HepG2 (cell line): ENCODE data around the gene ZBTB21. TPM values are rescaled to one million over a fixed set of nuclear protein-coding genes. Genes with fewer than 3 reads are reported as not detected.

Experiments used
- ATAC-seq: fragments of 200-7000 bp; cut with Tn5 transposase; 3 replicates; pipeline ENCODE4 v1.9.1; 2020; ENCODE audit warnings: mild to moderate bottlenecking, moderate library complexity
- BruUV-seq: library from RNA; stranded (reverse); fragments of 400-500 nt; replicated peaks from 2 replicates; lab custom pipeline; 2021; lab: Mats Ljungman, UMichigan
- CTCF ChIA-PET: fragments of 300-600 bp; formaldehyde crosslinking; extraction: SDS; loops from one replicate; lab custom pipeline; 2021; ENCODE audit warnings: low total read pairs, inconsistent platforms, low intra/inter-chr PET ratio; lab: Yijun Ruan, JAX
- POLR2A ChIA-PET: fragments of 350-600 bp; sonication (Branson Sonifier 250); formaldehyde crosslinking; loops from one replicate; lab custom pipeline; 2020; ENCODE audit warnings: antibody characterized with exemption, inconsistent platforms; lab: Yijun Ruan, JAX
- DNase-seq: peaks from one replicate; pipeline ENCODE4 v3.0.0-alpha.2; 2015; ENCODE audit warnings: low spot score
- FAIRE-seq: peaks from 3 replicates; lab custom pipeline; 2011; peaks lifted over from hg19 to GRCh38; lab: Jason Lieb, UNC
- H2AFZ ChIP-seq: one replicate; pipeline ENCODE4 v1.6.1; 2011; ENCODE audit warnings: low read length, inconsistent platforms
- H3K27ac ChIP-seq: fragments of 300-600 bp; 3 replicates; pipeline ENCODE4 v1.8.0; 2011; ENCODE audit warnings: mixed run types, mild to moderate bottlenecking, mixed read lengths, low read length, inconsistent platforms; ENCODE audit not compliant: insufficient read depth; ENCODE audit errors: extremely low read length
- H3K27me3 ChIP-seq, 2 experiments: fragments of 200-600 bp in 1 of 2; 2 replicates in 1 of 2; 3 replicates in 1 of 2; pipeline versions ENCODE4 v1.6.0 to v1.8.0; 2011; ENCODE audit warnings: low read length in 2 of 2, mild to moderate bottlenecking in 2 of 2, moderate library complexity in 2 of 2, inconsistent platforms in 1 of 2; ENCODE audit not compliant: insufficient read depth in 2 of 2, control insufficient read depth in 1 of 2
- H3K36me3 ChIP-seq, 2 experiments: fragments of 200-600 bp in 1 of 2; replicated peaks in 1 of 2; 2 replicates in 1 of 2; 3 replicates in 1 of 2; pipeline versions ENCODE4 v1.5.1 to v1.8.0; 2011; ENCODE audit warnings: low read length in 2 of 2, inconsistent platforms in 1 of 2; ENCODE audit not compliant: insufficient read depth in 2 of 2, control insufficient read depth in 1 of 2
- H3K4me1 ChIP-seq: 2 replicates; pipeline ENCODE4 v1.5.1; 2012; ENCODE audit warnings: low read length, inconsistent platforms; ENCODE audit not compliant: insufficient read depth
- H3K4me2 ChIP-seq: 2 replicates; pipeline ENCODE4 v1.6.0; 2011; ENCODE audit warnings: low read depth, low read length, inconsistent platforms
- H3K4me3 ChIP-seq, 3 experiments: fragments of 200-600 bp in 1 of 3; sonication (generic), shearing (Covaris generic) in 1 of 3; replicated peaks in 1 of 3; 2 replicates each; pipeline ENCODE4 v1.5.1; 2011 to 2016; ENCODE audit warnings: low read length in 3 of 3, inconsistent platforms in 2 of 3, low read depth in 2 of 3, mild to moderate bottlenecking in 2 of 3, control low read depth in 1 of 3, mixed read lengths in 1 of 3; ENCODE audit not compliant: insufficient read depth in 1 of 3
- H3K79me2 ChIP-seq: one replicate; pipeline ENCODE4 v1.6.1; 2011; ENCODE audit warnings: low read length, inconsistent platforms; ENCODE audit not compliant: insufficient read depth
- H3K9ac ChIP-seq: 2 replicates; pipeline ENCODE4 v1.6.0; 2011; ENCODE audit warnings: mild to moderate bottlenecking, low read depth, low read length, inconsistent platforms; ENCODE audit not compliant: insufficient read depth
- H3K9me3 ChIP-seq: 2 replicates; pipeline ENCODE4 v1.5.1; 2012; ENCODE audit warnings: mild to moderate bottlenecking, low read length
- H4K20me1 ChIP-seq: 2 replicates; pipeline ENCODE4 v1.6.0; 2011; ENCODE audit warnings: inconsistent platforms, mild to moderate bottlenecking, low read length, moderate library complexity; ENCODE audit not compliant: insufficient read depth
- HDAC6 ChIP-seq: fragments of 200-600 bp; sonication (generic); IDR thresholded peaks from 2 replicates; pipeline ENCODE4 v1.7.0; 2017; ENCODE audit warnings: mild to moderate bottlenecking, antibody characterized with exemption, low read length, low read depth
- MEF2D ChIP-seq: sonication (generic); formaldehyde crosslinking; IDR thresholded peaks from 2 replicates; pipeline ENCODE4 v1.5.1; 2020; ENCODE audit warnings: mild to moderate bottlenecking, missing genetic modification reagents
- MEIS2 ChIP-seq: sonication (generic); formaldehyde crosslinking; IDR thresholded peaks from 2 replicates; pipeline ENCODE4 v1.9.0; 2021; ENCODE audit warnings: mild to moderate bottlenecking, missing genetic modification reagents
- MIER2 ChIP-seq: IDR thresholded peaks from 2 replicates; pipeline ENCODE4 v1.6.1; 2016; ENCODE audit warnings: missing biosample characterization, missing genetic modification reagents
- MIER3 ChIP-seq: IDR thresholded peaks from 2 replicates; pipeline ENCODE4 v1.6.1; 2016; ENCODE audit warnings: missing compliant biosample characterization, borderline replicate concordance
- NFIB ChIP-seq: sonication (generic); formaldehyde crosslinking; IDR thresholded peaks from 2 replicates; pipeline ENCODE4 v1.9.0; 2021; ENCODE audit warnings: missing genetic modification reagents, mild to moderate bottlenecking, borderline replicate concordance
- NFRKB ChIP-seq: fragments of 450-650 bp; IDR thresholded peaks from 2 replicates; pipeline ENCODE4 v1.6.1; 2017
- ZFP62 ChIP-seq: sonication (generic); formaldehyde crosslinking; IDR thresholded peaks from 2 replicates; pipeline ENCODE4 v1.4.0; 2020; ENCODE audit warnings: missing genetic modification reagents
- ZNF230 ChIP-seq: sonication (generic); formaldehyde crosslinking; IDR thresholded peaks from 2 replicates; pipeline ENCODE4 v1.4.0; 2020; ENCODE audit warnings: mild to moderate bottlenecking, missing genetic modification reagents
- ZNF446 ChIP-seq: sonication (generic); formaldehyde crosslinking; IDR thresholded peaks from 2 replicates; pipeline ENCODE4 v1.5.0; 2020; ENCODE audit warnings: mild to moderate bottlenecking, missing genetic modification reagents
- ZNF766 ChIP-seq: sonication (generic); formaldehyde crosslinking; IDR thresholded peaks from 2 replicates; pipeline ENCODE4 v1.5.0; 2020; ENCODE audit warnings: missing genetic modification reagents, borderline replicate concordance
- WGBS: methylation state at CpG from one replicate; pipeline ENCODE4 v1.1.6; 2017; ENCODE audit warnings: low lambda C conversion rate; 5-methylcytosine and 5-hydroxymethylcytosine counted together
- in situ Hi-C: cut with HindIII; loops from 2 replicates; pipeline ENCODE4 v1.10.0; 2017; ENCODE audit warnings: low pct_unique_long_range_greater_than_20kb; ENCODE audit not compliant: extremely low pct_ligation_motif_present
- intact Hi-C: fragments of 100-400 bp; cut with micrococcal nuclease; formaldehyde crosslinking; loops from one replicate; pipeline ENCODE4 v1.10.0; 2022; ENCODE audit not compliant: unreplicated experiment
- polyA plus RNA-seq, 8 experiments: library from polyadenylated mRNA; depleted of rRNA in 3 of 8; stranded (reverse) in 7 of 8; unstranded in 1 of 8; fragments of >200 nt; fragmentation: Illumina TruSeq in 4 of 8; extraction: Trizol in 4 of 8; gene quantifications; 2 replicates each; pipeline versions ENCODE4 v1.2.1 to v1.2.3, GENCODE V29; 2011 to 2016; ENCODE audit warnings: low read depth in 4 of 8, missing spikeins in 1 of 8, mixed read lengths in 1 of 8; ENCODE audit not compliant: insufficient read depth in 1 of 8
- total RNA-seq, 5 experiments: library from RNA; depleted of rRNA; stranded (reverse); fragments of >200 nt; fragmentation: Illumina TruSeq; extraction: Trizol; gene quantifications; 2 replicates each; pipeline ENCODE4 v1.2.3, GENCODE V29; 2016; ENCODE audit warnings: low read depth in 1 of 5
- TF ChIP-seq, protein P1 (sequence below), 2 experiments: IDR thresholded peaks; 2 replicates each; pipeline ENCODE4 v1.6.1; 2011 to 2012; ENCODE audit warnings: low read length in 2 of 2, borderline replicate concordance in 1 of 2, low read depth in 1 of 2, mild to moderate bottlenecking in 1 of 2, moderate library complexity in 1 of 2

The ZBTB21 gene
- total and polyA plus RNA-seq, 2 of the 13 experiments (the other 11 are each of a cell fraction or from before 2014, with no cell fraction given), result 4.5 to 6.1 TPM

DNA sequence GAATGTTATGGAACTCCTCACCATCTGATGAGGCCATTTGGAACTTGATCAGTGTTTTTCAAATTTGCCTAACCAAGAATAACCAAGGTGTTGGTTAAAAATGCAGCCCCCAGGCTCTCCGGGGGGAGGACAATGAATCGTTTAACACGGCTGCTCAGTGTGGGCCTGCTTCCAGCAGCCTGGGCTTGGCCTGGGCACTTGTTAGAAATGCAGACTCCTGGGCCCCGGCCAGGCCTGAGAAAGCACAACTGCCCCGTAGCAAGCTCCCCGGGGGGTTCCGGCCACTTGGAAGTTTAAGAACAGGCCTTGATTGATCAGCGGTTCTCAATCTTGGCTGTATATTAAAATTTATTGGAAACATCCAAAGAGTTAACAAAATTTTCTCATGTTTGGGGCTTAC is 33.5 kb downstream of the ZBTB21 start:
- intact Hi-C loops (no loop called here), in situ Hi-C loops (no loop called here)
- H3K4me3 ChIP-seq, result no peak overlapping the region
- no peak overlapping the region for H2AFZ ChIP-seq
- no peak overlapping the region for H3K27ac ChIP-seq
- peaks cover 7% of the 10 kb centered on the region; the same call in 1 of the 2 replicates for H3K9me3 ChIP-seq
- no peak overlapping the region for H3K9ac ChIP-seq
- no peaks in the 10 kb centered on the region for H4K20me1 ChIP-seq
- no peaks in the 10 kb centered on the region for H3K36me3 ChIP-seq
- no peaks in the 10 kb centered on the region for H3K79me2 ChIP-seq
- DNase-seq, result no peak
- FAIRE-seq, result no peak
- TF ChIP-seq ZNF766 (CRISPR knock-in tag) (no peak), MEIS2 (CRISPR knock-in tag) (no peak)
- H3K27me3 ChIP-seq, result no peaks in the 10 kb centered on the region
- H3K4me2 ChIP-seq, result no peak overlapping the region
- WGBS, result 82% methylated on average over 8 of the region's 8 CpGs
- peaks cover 26% of the 10 kb centered on the region for H3K4me1 ChIP-seq
- ChIA-PET POLR2A (no interaction called here), CTCF (no interaction called here)
- BruUV-seq, result no TSS peak
- no peak for ATAC-seq

GRCh38 chr21:41975391-41976272 is 34.5 kb downstream of the ZBTB21 start:
- DNase-seq (no peak), FAIRE-seq (no peak), ATAC-seq (peak; percentile 66)
- intact Hi-C loops (loop anchor here (2.0 kb wide), 1 partner anchor 15 kb away; no protein-coding TSS in a partner anchor), in situ Hi-C loops (no loop called here)
- Histone ChIP-seq H3K9me3 (peaks cover 7% of the 10 kb centered on the region; the same call in 1 of the 2 replicates), H3K36me3 (no peaks in the 10 kb centered on the region), H3K79me2 (no peaks in the 10 kb centered on the region), H2AFZ (no peak overlapping the region), H3K4me1 (peaks cover 35% of the 10 kb centered on the region), H3K4me2 (no peak overlapping the region), H3K4me3 (no peak overlapping the region), H3K9ac (no peak overlapping the region), H4K20me1 (no peaks in the 10 kb centered on the region), H3K27ac (no peak overlapping the region), H3K27me3 (no peaks in the 10 kb centered on the region)
- CTCF ChIA-PET, result no interaction called here
- POLR2A ChIA-PET, result interaction anchor here (0.8 kb wide), 1 partner anchor 32 kb away, joined by 6 read pairs; no protein-coding TSS in a partner anchor
- BruUV-seq, result no TSS peak
- 51% methylated on average over 9 of the region's 17 CpGs for WGBS
- TF ChIP-seq, protein P1, sequence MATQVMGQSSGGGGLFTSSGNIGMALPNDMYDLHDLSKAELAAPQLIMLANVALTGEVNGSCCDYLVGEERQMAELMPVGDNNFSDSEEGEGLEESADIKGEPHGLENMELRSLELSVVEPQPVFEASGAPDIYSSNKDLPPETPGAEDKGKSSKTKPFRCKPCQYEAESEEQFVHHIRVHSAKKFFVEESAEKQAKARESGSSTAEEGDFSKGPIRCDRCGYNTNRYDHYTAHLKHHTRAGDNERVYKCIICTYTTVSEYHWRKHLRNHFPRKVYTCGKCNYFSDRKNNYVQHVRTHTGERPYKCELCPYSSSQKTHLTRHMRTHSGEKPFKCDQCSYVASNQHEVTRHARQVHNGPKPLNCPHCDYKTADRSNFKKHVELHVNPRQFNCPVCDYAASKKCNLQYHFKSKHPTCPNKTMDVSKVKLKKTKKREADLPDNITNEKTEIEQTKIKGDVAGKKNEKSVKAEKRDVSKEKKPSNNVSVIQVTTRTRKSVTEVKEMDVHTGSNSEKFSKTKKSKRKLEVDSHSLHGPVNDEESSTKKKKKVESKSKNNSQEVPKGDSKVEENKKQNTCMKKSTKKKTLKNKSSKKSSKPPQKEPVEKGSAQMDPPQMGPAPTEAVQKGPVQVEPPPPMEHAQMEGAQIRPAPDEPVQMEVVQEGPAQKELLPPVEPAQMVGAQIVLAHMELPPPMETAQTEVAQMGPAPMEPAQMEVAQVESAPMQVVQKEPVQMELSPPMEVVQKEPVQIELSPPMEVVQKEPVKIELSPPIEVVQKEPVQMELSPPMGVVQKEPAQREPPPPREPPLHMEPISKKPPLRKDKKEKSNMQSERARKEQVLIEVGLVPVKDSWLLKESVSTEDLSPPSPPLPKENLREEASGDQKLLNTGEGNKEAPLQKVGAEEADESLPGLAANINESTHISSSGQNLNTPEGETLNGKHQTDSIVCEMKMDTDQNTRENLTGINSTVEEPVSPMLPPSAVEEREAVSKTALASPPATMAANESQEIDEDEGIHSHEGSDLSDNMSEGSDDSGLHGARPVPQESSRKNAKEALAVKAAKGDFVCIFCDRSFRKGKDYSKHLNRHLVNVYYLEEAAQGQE (IDR thresholded peaks at IDR 0.05; ENCODE audit: borderline replicate concordance in 1 of 2, low read depth in 1 of 2, low read length in 2 of 2), result peak; percentile 76 to 93
- TF ChIP-seq MEF2D (CRISPR knock-in tag) (no peak), ZNF446 (CRISPR knock-in tag) (no peak), HDAC6 (no peak), ZNF230 (CRISPR knock-in tag) (no peak), ZFP62 (CRISPR knock-in tag) (no peak), NFRKB (no peak), NFIB (no peak), MIER2 (CRISPR knock-in tag) (peak; percentile 92), MIER3 (CRISPR knock-in tag) (no peak)
